H9 (cell line): Measurements from ENCODE around the gene KRTAP10-10. TPM values are rescaled to one million over a fixed set of nuclear protein-coding genes. Genes with fewer than 3 reads are reported as not detected.

Experiments used
- DNase-seq: peaks from one replicate; pipeline ENCODE4 v3.0.0-alpha.2; 2017
- H2AFZ ChIP-seq: one replicate; pipeline ENCODE4 v1.6.1; 2013; ENCODE audit warnings: mild to moderate bottlenecking, low read length, control low read depth, moderate library complexity
- H2AK5ac ChIP-seq: 2 replicates; pipeline ENCODE4 v1.6.1; 2013; ENCODE audit warnings: low read length, control low read depth, mixed read lengths; ENCODE audit not compliant: insufficient read length
- H2BK120ac ChIP-seq: one replicate; pipeline ENCODE4 v1.6.1; 2013; ENCODE audit warnings: low read depth, mild to moderate bottlenecking, low read length, control low read depth, inconsistent platforms; ENCODE audit not compliant: poor library complexity, severe bottlenecking
- H2BK12ac ChIP-seq: 2 replicates; pipeline ENCODE4 v1.6.1; 2013; ENCODE audit warnings: low read length, control low read depth, mixed read lengths, low read depth; ENCODE audit not compliant: insufficient read length
- H2BK15ac ChIP-seq: 2 replicates; pipeline ENCODE4 v1.6.1; 2013; ENCODE audit warnings: low read depth, low read length, control low read depth
- H2BK20ac ChIP-seq: one replicate; pipeline ENCODE4 v1.6.1; 2013; ENCODE audit warnings: low read depth, mild to moderate bottlenecking, low read length, control low read depth, inconsistent platforms; ENCODE audit not compliant: poor library complexity, severe bottlenecking
- H2BK5ac ChIP-seq: 2 replicates; pipeline ENCODE4 v1.6.1; 2013; ENCODE audit warnings: low read length, control low read depth, mixed read lengths; ENCODE audit not compliant: insufficient read length
- H3K14ac ChIP-seq: 2 replicates; pipeline ENCODE4 v1.6.1; 2013; ENCODE audit warnings: low read length, control low read depth; ENCODE audit not compliant: insufficient read depth
- H3K18ac ChIP-seq: 2 replicates; pipeline ENCODE4 v1.6.1; 2013; ENCODE audit warnings: low read depth, mild to moderate bottlenecking, mixed read lengths, low read length, control low read depth; ENCODE audit not compliant: insufficient read length
- H3K23ac ChIP-seq: 2 replicates; pipeline ENCODE4 v1.6.1; 2013; ENCODE audit warnings: low read length, control low read depth, mixed read lengths, low read depth; ENCODE audit not compliant: insufficient read length
- H3K23me2 ChIP-seq: 2 replicates; pipeline ENCODE4 v1.6.1; 2013; ENCODE audit warnings: low read depth, mild to moderate bottlenecking, mixed read lengths, low read length, control low read depth; ENCODE audit not compliant: insufficient read length, poor library complexity, severe bottlenecking
- H3K27ac ChIP-seq: 2 replicates; pipeline ENCODE4 v1.5.1; 2013; ENCODE audit warnings: low read length, control low read depth, mixed read lengths, low read depth; ENCODE audit not compliant: insufficient read length
- H3K27me3 ChIP-seq: 2 replicates; pipeline ENCODE4 v1.6.1; 2013; ENCODE audit warnings: low read length, control low read depth, inconsistent platforms; ENCODE audit not compliant: insufficient read depth
- H3K4ac ChIP-seq: 2 replicates; pipeline ENCODE4 v1.6.1; 2013; ENCODE audit warnings: low read depth, mild to moderate bottlenecking, control low read depth, inconsistent platforms, low read length, moderate library complexity
- H3K4me1 ChIP-seq: 2 replicates; pipeline ENCODE4 v1.6.1; 2013; ENCODE audit warnings: low read length, control low read depth, inconsistent platforms; ENCODE audit not compliant: insufficient read depth
- H3K4me2 ChIP-seq: 2 replicates; pipeline ENCODE4 v1.6.1; 2013; ENCODE audit warnings: low read length, control low read depth, mixed read lengths; ENCODE audit not compliant: insufficient read length, insufficient read depth
- H3K56ac ChIP-seq: 2 replicates; pipeline ENCODE4 v1.6.1; 2013; ENCODE audit warnings: low read depth, mild to moderate bottlenecking, mixed read lengths, low read length, control low read depth; ENCODE audit not compliant: insufficient read length
- H3K79me1 ChIP-seq: 2 replicates; pipeline ENCODE4 v1.6.1; 2013; ENCODE audit warnings: low read depth, mild to moderate bottlenecking, moderate library complexity, low read length, control low read depth, inconsistent platforms; ENCODE audit not compliant: insufficient read depth, poor library complexity, severe bottlenecking
- H3K79me2 ChIP-seq: 2 replicates; pipeline ENCODE4 v1.6.1; 2013; ENCODE audit warnings: low read length, control low read depth, inconsistent platforms; ENCODE audit not compliant: insufficient read depth
- H3K9ac ChIP-seq: 2 replicates; pipeline ENCODE4 v1.6.1; 2013; ENCODE audit warnings: low read length, control low read depth, mixed read lengths; ENCODE audit not compliant: insufficient read length; ENCODE audit errors: extremely low read depth
- H3K9me3 ChIP-seq: one replicate; pipeline ENCODE4 v1.6.1; 2013; ENCODE audit warnings: low read depth, low read length, inconsistent platforms; ENCODE audit not compliant: control insufficient read depth
- H3T11ph ChIP-seq: one replicate; pipeline ENCODE4 v1.6.1; 2013; ENCODE audit warnings: mild to moderate bottlenecking, low read length, control low read depth, inconsistent platforms
- H4K20me1 ChIP-seq: one replicate; pipeline ENCODE4 v1.6.1; 2013; ENCODE audit not compliant: control insufficient read depth, insufficient read length, insufficient read depth
- H4K5ac ChIP-seq: 2 replicates; pipeline ENCODE4 v1.6.1; 2013; ENCODE audit warnings: low read depth, mild to moderate bottlenecking, mixed read lengths, low read length, control low read depth; ENCODE audit not compliant: insufficient read length
- H4K8ac ChIP-seq: replicated peaks from 2 replicates; pipeline ENCODE4 v1.6.1; 2013; ENCODE audit warnings: low read length, control low read depth, mixed read lengths, low read depth; ENCODE audit not compliant: insufficient read length
- H4K91ac ChIP-seq: 2 replicates; pipeline ENCODE4 v1.6.1; 2013; ENCODE audit warnings: low read depth, mild to moderate bottlenecking, moderate library complexity, mixed read lengths, low read length, control low read depth; ENCODE audit not compliant: insufficient read length
- H3K27ac Mint-ChIP-seq, 3 experiments: 2 replicates in 2 of 3; 3 replicates in 1 of 3; pipeline ENCODE4 v1.8.0; 2020 to 2021; ENCODE audit warnings: mixed read lengths in 3 of 3, mild to moderate bottlenecking in 1 of 3, moderate library complexity in 1 of 3
- H3K27me3 Mint-ChIP-seq: 2 replicates; pipeline ENCODE4 v1.8.0; 2021; ENCODE audit warnings: low read depth, mild to moderate bottlenecking, moderate library complexity, mixed read lengths
- H3K36me3 Mint-ChIP-seq, 3 experiments: 2 replicates in 2 of 3; 3 replicates in 1 of 3; pipeline ENCODE4 v1.8.0; 2020 to 2021; ENCODE audit warnings: low read depth in 3 of 3, mixed read lengths in 3 of 3; ENCODE audit not compliant: insufficient read depth in 1 of 3
- H3K4me1 Mint-ChIP-seq, 2 experiments: 2 replicates each; pipeline ENCODE4 v1.8.0; 2020; ENCODE audit warnings: mixed read lengths in 2 of 2
- H3K4me3 Mint-ChIP-seq, 2 experiments: 2 replicates in 1 of 2; 3 replicates in 1 of 2; pipeline ENCODE4 v1.8.0; 2020 to 2021; ENCODE audit warnings: mild to moderate bottlenecking in 2 of 2, mixed read lengths in 2 of 2, moderate library complexity in 1 of 2
- H3K9me3 Mint-ChIP-seq, 2 experiments: 2 replicates in 1 of 2; 3 replicates in 1 of 2; pipeline ENCODE4 v1.8.0; 2020; ENCODE audit warnings: mild to moderate bottlenecking in 2 of 2, mixed read lengths in 2 of 2, moderate library complexity in 1 of 2
- WGBS: extraction: QIAGEN DNeasy Blood & Tissue Kit; methylation state at CpG from one replicate; pipeline ENCODE4 v1.1.7; 2013; ENCODE audit warnings: missing lambda C conversion rate, low lambda C conversion rate, mixed read lengths; ENCODE audit not compliant: insufficient read length; ENCODE audit errors: extremely low coverage; 5-methylcytosine and 5-hydroxymethylcytosine counted together
- total RNA-seq: library from RNA; stranded (reverse); gene quantifications from 2 replicates; pipeline ENCODE4 v1.2.1, GENCODE V29; 2021
- TF ChIP-seq, protein P1 (sequence below): fragments of 200-600 bp; sonication (generic); conservative IDR thresholded peaks from 3 replicates; pipeline ENCODE4 v1.8.0; 2021; ENCODE audit warnings: antibody characterized with exemption, mild to moderate bottlenecking

Gene KRTAP10-10
- total RNA-seq, 1 experiment from 2014 or later, result not detected

DNA sequence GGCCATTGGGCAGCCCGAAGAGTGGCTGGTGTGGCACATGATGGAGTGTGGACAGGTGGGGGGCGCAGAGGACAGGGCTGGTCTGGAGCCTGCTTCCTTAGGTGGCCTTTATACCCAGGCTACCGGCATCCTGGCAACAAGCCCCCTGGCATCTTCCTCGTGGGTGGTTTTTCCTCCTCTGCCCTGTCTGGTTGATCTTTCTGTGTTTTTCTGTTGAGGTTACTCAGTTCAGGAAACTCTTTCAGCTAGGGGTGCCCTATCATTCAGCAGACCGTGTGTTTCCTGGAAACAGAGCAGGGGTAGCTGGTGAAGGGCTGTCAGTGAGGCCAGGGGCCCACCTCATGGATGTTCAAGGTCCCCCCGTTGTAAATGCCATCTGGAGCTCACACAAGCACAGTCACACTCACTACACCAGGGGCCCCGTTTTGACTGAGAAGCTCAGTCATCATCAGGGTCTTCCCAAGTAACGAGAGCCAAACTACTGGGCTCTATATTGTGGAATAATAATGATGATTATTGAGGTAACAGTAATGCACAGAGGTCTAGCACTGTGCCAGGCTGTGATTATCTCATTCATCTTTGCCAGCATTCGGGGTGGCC is 17.5 kb downstream of the KRTAP10-10 start, which contains the start of gene KRTAP12-4:
KRTAP12-4 (minus strand) TSS at position 84 of the 600 bp plus-strand sequence; CDS start at position 39, 45 bp downstream.
- TF ChIP-seq, protein P1, sequence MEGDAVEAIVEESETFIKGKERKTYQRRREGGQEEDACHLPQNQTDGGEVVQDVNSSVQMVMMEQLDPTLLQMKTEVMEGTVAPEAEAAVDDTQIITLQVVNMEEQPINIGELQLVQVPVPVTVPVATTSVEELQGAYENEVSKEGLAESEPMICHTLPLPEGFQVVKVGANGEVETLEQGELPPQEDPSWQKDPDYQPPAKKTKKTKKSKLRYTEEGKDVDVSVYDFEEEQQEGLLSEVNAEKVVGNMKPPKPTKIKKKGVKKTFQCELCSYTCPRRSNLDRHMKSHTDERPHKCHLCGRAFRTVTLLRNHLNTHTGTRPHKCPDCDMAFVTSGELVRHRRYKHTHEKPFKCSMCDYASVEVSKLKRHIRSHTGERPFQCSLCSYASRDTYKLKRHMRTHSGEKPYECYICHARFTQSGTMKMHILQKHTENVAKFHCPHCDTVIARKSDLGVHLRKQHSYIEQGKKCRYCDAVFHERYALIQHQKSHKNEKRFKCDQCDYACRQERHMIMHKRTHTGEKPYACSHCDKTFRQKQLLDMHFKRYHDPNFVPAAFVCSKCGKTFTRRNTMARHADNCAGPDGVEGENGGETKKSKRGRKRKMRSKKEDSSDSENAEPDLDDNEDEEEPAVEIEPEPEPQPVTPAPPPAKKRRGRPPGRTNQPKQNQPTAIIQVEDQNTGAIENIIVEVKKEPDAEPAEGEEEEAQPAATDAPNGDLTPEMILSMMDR, result no peak
- Histone ChIP-seq H3K4ac (no peak within 1 kb of the TSS), H4K91ac (no peak within 1 kb of the TSS), H3K79me1 (no peaks in the 10 kb centered on the region), H3K9me3 (no peaks in the 10 kb centered on the region), H3K23ac (no peak within 1 kb of the TSS), H3K4me2 (no peak within 1 kb of the TSS), H2BK15ac (no peak within 1 kb of the TSS), H3K23me2 (no peaks in the 10 kb centered on the region), H4K8ac (no peak within 1 kb of the TSS), H2BK12ac (no peak within 1 kb of the TSS), H3K4me1 (no peaks in the 10 kb centered on the region), H2BK5ac (no peak within 1 kb of the TSS), H2AK5ac (no peak within 1 kb of the TSS), H4K5ac (no peak within 1 kb of the TSS), H2BK20ac (no peak within 1 kb of the TSS), H2AFZ (no peak within 1 kb of the TSS), H2BK120ac (no peak within 1 kb of the TSS), H3K18ac (no peak within 1 kb of the TSS), H3T11ph (no peak within 1 kb of the TSS), H3K27ac (no peak within 1 kb of the TSS), H4K20me1 (no peaks in the 10 kb centered on the region), H3K9ac (no peak within 1 kb of the TSS), H3K14ac (no peak within 1 kb of the TSS), H3K79me2 (no peaks in the 10 kb centered on the region), H3K56ac (no peak within 1 kb of the TSS), H3K27me3 (no peaks in the 10 kb centered on the region)
- Mint-ChIP-seq H3K27ac (no peak within 1 kb of the TSS), H3K4me3 (no peak within 1 kb of the TSS), H3K4me1 (peaks cover 15 to 25% of the 10 kb centered on the region in 2 experiments), H3K36me3 (peaks cover 4 to 15% (median 8%) of the 10 kb centered on the region in 3 experiments), H3K27me3 (peaks cover 22% of the 10 kb centered on the region), H3K9me3 (peaks cover 15 to 16% of the 10 kb centered on the region in 2 experiments; a peak in 4 of 5 replicates)
- WGBS, result no CpG with 5 or more reads among the region's 9 CpGs
- DNase-seq, result no peak
